Cardiac muscle cell (in vitro differentiated cells and primary cell): ENCODE data around the gene GABRG3. TPM values are rescaled to one million over a fixed set of nuclear protein-coding genes. Genes with fewer than 3 reads are reported as not detected.

ENCODE experiments used
- DNase-seq, 2 donors: peaks; one replicate each; pipeline versions ENCODE4 v3.0.0 to v3.0.0-alpha.2; 2010 to 2017; ENCODE audit warnings: low read depth in 1 of 2, low spot score in 1 of 2
- H3K27ac ChIP-seq: fragments of 200-600 bp; sonication (generic); 2 replicates; pipeline ENCODE4 v1.5.1; 2016
- H3K27me3 ChIP-seq: fragments of 200-600 bp; sonication (generic); 2 replicates; pipeline ENCODE4 v1.6.0; 2016; ENCODE audit warnings: control low read depth
- H3K36me3 ChIP-seq: fragments of 200-600 bp; sonication (generic); 2 replicates; pipeline ENCODE4 v1.5.1; 2016; ENCODE audit warnings: control low read depth
- H3K4me1 ChIP-seq: fragments of 200-600 bp; sonication (generic); 2 replicates; pipeline ENCODE4 v1.8.1; 2017; ENCODE audit warnings: low read depth, mild to moderate bottlenecking, mixed run types
- H3K4me3 ChIP-seq: fragments of 200-600 bp; sonication (generic); 2 replicates; pipeline ENCODE4 v1.5.1; 2016; ENCODE audit warnings: mild to moderate bottlenecking
- H3K9me3 ChIP-seq: fragments of 200-600 bp; sonication (generic); 2 replicates; pipeline ENCODE4 v1.5.1; 2017; ENCODE audit warnings: low read depth, mild to moderate bottlenecking, control low read depth
- polyA plus RNA-seq: library from polyadenylated mRNA; unstranded; fragments of >200 nt; fragmentation: Nextera tagmentation; extraction: Ambion mirVana; gene quantifications from 2 replicates; pipeline ENCODE4 v1.2.1, GENCODE V29; 2016
- total RNA-seq: library from RNA; depleted of rRNA; stranded (reverse); fragments of >200 nt; gene quantifications from 2 replicates; pipeline ENCODE4 v1.2.3, GENCODE V29; 2016
- TF ChIP-seq, protein P1 (sequence below): IDR thresholded peaks from 2 replicates; pipeline ENCODE4 v1.5.1; 2012; ENCODE audit warnings: low read depth, mild to moderate bottlenecking, low read length

The GABRG3 gene
- total and polyA plus RNA-seq, 2 experiments from 2014 or later, result not detected

DNA sequence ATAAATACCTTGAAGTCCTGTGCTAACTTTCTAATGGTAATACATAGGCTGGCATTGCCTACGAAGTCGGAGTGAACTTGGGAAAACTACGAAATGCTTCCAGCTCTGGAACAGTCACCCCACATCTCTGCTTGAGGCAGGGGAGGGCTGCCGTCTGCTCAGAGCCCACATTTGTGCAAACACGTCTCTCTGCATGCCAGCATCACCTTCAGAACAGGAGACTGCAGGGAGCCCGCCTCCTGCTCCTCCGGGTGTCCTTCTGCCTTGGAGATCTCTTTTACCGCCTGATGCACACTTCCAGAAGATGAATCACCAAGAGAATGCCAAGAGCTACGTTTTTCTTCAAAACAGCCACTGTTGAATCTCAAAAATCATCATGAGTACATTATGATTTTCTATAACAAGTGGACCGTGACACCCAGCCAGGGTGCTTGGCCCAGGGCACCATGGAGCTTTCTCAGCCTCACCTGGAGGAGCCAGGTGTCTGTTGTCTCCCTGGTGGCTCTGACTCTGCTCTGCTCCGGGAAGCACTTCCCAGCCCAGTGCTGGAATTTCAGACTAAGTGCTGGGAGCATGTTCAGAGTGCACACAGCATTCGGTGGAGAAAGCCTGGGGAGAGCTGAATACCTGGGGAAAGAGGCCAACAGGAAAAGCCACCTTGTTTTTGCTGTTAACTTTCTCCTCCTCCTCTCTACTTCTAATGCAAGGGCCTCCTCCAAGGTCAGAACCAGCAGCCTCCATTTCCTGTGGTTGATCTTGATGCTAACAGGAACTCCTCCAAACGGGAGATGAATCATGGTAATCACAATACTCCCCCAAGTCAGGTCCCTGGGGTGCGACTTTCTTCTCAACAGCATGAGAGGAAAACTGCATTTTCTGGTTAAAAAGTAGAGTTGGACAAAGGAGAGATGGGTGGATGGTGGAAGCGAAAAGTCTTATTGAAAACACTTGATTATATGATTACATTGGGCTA lies 467.7 kb downstream of the GABRG3 start:
- Histone ChIP-seq H3K36me3 (no peaks in the 10 kb centered on the region), H3K27me3 (no peaks in the 10 kb centered on the region), H3K27ac (no peak overlapping the region), H3K4me3 (no peak overlapping the region), H3K9me3 (no peaks in the 10 kb centered on the region), H3K4me1 (no peaks in the 10 kb centered on the region)
- peak in 1 of 2 donors; percentile 21 for DNase-seq
- TF ChIP-seq, protein P1, sequence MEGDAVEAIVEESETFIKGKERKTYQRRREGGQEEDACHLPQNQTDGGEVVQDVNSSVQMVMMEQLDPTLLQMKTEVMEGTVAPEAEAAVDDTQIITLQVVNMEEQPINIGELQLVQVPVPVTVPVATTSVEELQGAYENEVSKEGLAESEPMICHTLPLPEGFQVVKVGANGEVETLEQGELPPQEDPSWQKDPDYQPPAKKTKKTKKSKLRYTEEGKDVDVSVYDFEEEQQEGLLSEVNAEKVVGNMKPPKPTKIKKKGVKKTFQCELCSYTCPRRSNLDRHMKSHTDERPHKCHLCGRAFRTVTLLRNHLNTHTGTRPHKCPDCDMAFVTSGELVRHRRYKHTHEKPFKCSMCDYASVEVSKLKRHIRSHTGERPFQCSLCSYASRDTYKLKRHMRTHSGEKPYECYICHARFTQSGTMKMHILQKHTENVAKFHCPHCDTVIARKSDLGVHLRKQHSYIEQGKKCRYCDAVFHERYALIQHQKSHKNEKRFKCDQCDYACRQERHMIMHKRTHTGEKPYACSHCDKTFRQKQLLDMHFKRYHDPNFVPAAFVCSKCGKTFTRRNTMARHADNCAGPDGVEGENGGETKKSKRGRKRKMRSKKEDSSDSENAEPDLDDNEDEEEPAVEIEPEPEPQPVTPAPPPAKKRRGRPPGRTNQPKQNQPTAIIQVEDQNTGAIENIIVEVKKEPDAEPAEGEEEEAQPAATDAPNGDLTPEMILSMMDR, result no peak

DNA sequence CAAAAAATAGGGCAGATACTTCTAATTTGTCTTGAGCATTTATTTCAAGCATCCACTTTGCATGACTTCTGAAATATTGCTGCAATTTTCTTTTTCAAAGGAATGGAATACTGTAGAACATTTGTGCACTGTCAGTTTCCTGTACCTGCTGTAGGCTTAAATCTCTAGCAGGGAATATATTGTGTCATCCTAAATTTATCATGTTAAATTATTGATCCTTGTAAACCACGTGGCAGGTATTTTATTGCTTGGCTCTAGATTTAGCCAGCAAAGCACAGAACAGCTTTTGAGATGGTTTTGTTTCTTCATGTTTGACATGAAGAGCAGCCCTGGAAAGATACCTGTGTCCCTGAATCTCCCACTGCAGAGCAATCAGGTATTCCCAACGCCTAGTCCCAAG lies 470.1 kb downstream of the GABRG3 start:
- no peaks in the 10 kb centered on the region for H3K27me3 ChIP-seq
- DNase-seq, result no peak
- TF ChIP-seq, protein P1, result no peak

DNA sequence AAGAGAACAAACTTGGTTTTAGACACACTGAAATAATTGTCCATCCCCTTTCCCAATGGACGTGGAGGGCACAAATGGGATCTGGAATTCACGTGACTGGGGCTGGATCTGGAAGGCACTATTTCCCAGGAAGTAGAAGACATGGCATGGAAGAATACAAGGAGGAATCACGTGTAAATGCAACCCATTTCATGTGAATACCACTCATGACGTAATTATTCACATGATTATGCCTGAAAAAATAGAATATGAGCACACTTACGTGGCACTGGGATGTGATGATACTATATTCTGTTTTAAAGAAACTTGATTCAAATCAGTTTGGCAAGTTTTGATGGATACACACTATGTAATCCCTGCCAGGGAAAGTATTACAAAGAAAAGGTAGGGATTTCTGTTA lies 477.3 kb downstream of the GABRG3 start:
- no peaks in the 10 kb centered on the region for H3K4me1 ChIP-seq
- no peaks in the 10 kb centered on the region for H3K27me3 ChIP-seq
- H3K27ac ChIP-seq, result no peak overlapping the region
- H3K4me3 ChIP-seq, result no peak overlapping the region
- TF ChIP-seq, protein P1, result no peak
- no peak for DNase-seq
- no peaks in the 10 kb centered on the region for H3K9me3 ChIP-seq
- H3K36me3 ChIP-seq, result no peaks in the 10 kb centered on the region

More for the DNA sequence above, 470.1 kb downstream of the GABRG3 start:
- no peaks in the 10 kb centered on the region for H3K4me1 ChIP-seq
- no peaks in the 10 kb centered on the region for H3K36me3 ChIP-seq
- H3K4me3 ChIP-seq, result no peak overlapping the region
- no peaks in the 10 kb centered on the region for H3K9me3 ChIP-seq
- H3K27ac ChIP-seq, result no peak overlapping the region

DNA sequence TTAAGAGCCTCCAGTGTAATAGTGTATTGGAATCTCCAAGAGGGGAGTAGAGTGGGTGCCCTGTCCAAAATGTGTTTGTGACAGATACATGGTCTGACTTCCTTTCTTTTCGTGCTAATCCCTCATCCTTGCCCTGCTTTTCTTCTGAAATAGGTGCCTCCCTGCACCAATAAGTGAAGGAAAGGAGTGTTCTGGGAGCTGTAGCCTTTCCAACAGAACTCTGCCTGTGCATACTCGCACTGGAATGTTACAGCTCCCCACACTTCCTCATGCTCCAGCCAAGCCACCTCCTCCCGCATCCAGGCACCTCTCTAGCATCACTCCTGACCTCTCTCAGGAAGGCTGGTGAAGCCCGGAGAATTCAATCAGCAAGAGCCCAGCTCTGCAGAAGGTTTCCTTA lies 478.0 kb downstream of the GABRG3 start:
- H3K27ac ChIP-seq, result no peak overlapping the region
- no peaks in the 10 kb centered on the region for H3K27me3 ChIP-seq
- H3K4me3 ChIP-seq, result no peak overlapping the region
- no peaks in the 10 kb centered on the region for H3K9me3 ChIP-seq
- peak in 1 of 2 donors; percentile 11 for DNase-seq
- no peaks in the 10 kb centered on the region for H3K4me1 ChIP-seq
- TF ChIP-seq, protein P1, result no peak
- H3K36me3 ChIP-seq, result no peaks in the 10 kb centered on the region

DNA sequence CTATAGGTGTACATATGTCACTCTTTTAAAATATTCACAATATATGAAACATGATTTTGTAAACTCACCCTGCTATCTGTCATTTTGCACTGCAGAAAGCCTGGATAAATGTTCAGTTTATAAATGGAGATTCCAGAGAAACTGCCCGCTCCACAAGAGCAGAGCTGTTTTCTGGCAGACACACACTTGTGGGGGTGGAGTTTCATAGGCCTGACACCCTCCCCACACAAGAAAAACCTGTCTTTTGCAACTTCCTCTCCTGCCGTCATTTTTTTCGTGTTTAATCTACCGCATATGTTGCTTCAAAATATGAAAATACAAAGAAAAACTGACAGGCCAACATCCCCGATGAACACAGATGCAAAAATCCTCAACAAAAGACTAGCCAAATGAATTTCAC lies 479.0 kb downstream of the GABRG3 start:
- Histone ChIP-seq H3K27me3 (no peaks in the 10 kb centered on the region), H3K4me1 (no peaks in the 10 kb centered on the region), H3K27ac (no peak overlapping the region), H3K4me3 (no peak overlapping the region), H3K9me3 (no peaks in the 10 kb centered on the region), H3K36me3 (no peaks in the 10 kb centered on the region)
- TF ChIP-seq, protein P1, result no peak
- peak in 1 of 2 donors; percentile 11 for DNase-seq
